Activated CD4-positive, alpha-beta T cell treated with anti-CD3 and anti-CD28 coated beads, Interleukin-2, Interleukin-4, amounts not matched to agents 100 ng/mL and 50 ng/mL, durations not matched to agents 16 hours and 8 hours (primary cell): Measurements from ENCODE around the gene LCA5.
"Not testable (repeated sequence)": the region's sequence is repeated elsewhere in the genome, so short reads cannot be mapped to it uniquely, and the experiment has no call there.

Source experiments
- DNase-seq: peaks from one replicate; pipeline ENCODE4 v3.0.0-alpha.2; 2020; ENCODE audit warnings: low spot score

The LCA5 gene

DNA sequence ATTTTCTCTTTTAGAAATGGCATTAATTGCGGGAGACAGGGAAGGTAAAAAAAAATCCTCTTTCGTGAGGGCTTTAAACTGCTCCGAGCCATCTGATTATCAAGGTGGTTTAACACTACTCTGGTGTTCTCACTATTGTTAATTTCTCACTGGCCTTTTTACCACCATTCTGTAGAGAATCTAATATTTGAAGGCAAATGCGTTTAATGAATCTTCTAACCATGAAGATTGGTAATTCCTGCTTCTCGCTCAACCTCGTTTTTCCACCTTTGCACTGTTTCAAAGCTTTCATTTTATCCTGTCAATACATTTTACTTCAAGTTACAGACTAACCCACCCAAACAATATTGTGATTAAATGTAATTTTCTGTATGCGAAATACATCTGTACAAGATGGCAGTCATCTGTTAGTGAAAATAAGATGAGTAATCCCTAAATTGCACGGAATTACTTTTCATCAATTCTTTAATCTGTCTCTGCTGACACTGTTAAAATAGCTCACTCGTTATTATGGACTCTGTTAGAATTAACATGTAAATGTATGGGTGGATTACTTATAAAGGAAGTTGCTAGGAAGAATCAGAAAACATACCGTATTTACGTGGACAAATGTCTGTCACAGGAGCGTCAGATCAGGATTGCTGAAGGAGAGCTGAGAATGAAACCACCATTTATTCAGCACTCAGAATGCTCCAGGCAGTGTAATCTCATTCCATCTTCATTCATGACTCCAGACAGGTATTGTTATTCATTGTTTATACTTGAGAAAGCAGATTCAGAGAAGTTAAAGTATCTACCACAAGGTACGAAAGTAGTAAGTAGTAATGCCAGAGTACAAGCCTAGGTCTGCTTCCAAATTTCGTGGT is 1.1 kb upstream of the LCA5 start:
- no peak for DNase-seq

DNA sequence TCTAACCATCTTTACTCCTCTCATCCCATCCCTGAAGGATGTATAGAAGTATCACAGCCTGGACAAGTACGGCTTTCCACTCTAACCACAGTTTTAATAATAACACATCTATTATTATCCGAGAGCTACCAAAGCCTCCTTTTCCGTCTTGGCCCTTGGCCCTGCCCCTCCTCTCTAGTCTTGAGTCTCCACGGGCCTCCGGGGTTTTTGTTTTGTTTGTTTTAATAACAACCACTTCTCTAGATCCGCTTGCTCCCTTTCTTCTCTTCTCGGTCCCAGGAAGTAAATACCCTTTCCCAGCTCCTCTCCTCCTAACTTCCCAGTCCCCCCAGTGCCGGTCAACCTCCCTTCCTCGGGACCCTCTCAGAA is 661 bp downstream of the LCA5 start:
- no peak for DNase-seq

DNA sequence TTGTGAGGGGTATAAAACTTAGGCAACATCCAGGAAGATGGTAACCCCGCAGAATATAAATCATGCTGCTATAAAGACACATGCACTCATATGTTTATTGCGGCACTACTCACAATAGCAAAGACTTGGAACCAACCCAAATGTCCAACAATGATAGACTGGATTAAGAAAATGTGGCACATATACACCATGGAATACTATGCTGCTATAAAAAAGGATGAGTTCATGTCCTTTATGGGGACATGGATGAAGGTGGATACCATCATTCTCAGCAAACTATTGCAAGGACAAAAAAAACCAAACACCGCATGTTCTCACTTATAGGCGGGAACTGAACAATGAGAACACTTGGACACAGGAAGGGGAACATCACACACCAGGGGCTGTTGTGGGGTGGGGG is 7.7 kb downstream of the LCA5 start:
- DNase-seq, result not testable (repeated sequence)

DNA sequence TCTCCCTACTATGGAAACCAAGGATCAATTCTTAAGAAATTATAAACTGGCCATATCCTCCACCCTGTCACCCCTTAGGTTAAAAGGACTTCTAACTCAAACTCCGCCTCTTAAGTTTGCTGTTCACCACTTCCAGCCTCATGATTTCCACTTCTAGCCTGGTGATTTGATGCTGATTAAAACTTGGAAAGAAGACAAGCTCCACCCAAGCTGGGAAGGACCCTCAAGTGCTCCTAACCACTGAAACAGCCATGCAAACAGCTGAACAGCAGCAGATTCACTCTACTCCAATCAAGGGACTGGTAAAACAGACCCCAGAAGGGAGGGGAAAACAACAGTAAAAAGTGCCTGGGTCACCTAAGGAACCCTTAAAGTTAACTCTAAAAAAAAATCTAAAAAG is 10.3 kb downstream of the LCA5 start:
- no peak for DNase-seq

DNA sequence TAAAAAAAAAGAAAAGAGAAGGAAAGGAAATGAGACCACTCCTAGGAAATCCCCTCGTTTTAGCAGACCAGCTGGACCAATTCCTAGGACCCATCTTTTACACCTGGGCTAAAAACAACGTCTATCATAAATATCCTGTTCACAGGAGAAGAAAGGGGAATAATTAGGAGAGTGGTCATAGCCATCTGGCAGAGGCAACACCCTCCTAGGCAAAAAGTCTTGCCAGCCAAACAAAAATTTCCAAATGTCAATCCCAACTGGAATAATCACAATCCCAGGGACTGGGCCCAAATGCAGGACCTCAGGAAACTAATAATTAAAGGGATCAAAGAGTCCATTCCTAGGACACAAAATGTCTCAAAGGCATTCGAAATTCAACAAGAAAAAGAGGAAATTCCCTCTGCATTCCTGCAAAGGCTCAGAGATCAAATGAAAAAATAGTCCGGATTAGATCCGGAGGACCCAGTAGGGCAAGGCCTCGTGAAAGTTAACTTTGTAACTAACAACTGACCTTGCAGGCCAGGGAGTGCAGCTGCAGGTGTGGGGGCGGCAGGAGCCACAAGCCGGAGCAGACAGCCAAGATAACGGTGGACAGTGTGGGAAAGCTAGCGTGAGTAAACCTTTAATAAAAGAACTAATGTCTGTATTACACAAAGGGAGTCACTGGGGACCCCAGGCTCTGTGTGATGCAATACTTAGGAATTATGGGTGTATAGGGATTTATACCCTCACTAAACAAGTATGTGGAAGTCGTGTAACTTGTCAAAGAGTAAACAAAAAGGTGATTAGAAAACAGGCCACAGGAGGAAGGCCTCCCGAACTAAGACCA is 11.7 kb downstream of the LCA5 start:
- DNase-seq, result no peak

DNA sequence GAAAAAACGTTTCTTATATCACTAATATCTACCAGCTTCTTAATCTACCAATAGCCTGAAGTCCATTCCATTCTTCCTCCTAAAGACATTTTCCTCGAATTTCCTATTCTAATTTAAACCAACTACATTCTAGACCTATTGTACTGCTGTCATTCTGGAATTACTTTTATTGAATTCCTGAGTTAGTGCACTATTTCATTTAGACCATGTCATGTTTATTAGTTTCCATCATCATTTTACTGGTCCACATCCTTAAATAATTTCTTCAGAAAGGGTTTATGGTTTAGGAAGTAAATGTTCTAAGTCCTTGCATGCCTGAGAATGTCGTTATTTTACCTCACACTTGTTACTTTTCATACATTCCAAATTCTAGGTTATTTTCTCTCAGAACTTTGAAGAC is 13.2 kb downstream of the LCA5 start:
- DNase-seq, result no peak

DNA sequence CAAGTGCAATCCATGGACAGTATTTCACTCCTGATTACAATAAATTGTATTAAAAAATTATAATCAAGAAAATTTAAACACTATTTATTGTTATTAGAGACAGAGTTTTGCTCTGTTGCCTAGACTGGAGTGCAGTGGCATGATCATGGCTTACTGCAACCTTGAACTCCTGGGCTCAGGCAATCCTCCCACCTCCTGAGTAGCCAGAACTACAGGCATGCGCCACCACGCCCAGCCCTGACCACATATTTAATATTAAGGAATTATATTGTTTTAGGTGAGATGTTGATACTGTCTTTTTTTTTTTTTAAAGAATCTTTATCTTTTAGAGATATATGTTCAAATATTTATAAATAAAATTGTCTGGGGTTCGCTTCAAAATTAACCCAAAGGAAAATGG is 14.6 kb downstream of the LCA5 start:
- DNase-seq, result no peak

DNA sequence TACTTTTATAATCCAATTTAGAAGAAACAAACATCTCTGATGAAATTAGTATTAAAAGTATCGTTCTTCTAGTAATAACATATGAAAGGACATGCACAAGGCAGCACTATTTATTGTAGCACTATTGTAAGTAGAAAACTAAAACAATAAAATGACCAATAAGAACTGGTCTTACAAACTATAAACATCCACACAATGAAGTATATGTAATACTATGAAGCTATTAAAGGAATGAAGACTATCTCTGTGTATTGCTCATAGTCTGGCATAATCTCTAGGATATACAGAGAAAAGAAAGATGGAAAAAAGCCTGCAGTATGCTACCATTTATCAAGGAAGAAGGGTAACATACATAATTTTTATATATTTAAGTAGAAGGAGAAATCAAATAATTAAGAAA is 16.7 kb downstream of the LCA5 start:
- DNase-seq, result no peak

DNA sequence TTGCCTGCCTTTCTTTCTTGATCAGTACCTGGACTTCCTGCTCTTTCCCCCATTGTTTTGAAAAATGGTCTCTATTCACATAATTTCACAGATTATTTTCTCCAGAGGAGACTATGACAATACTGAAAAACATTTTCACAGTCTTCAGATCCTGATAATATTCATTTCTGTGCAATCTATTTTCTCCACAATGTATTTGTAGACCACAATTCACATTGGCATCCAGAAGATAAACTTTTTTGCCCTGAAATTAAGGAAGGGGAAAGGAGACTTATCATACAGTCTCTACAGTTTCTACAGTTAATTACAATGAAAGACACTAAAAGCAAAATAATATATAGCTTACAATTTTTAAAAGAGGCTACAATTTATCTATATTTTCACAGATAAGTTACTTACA is 18.4 kb downstream of the LCA5 start:
- DNase-seq, result no peak

DNA sequence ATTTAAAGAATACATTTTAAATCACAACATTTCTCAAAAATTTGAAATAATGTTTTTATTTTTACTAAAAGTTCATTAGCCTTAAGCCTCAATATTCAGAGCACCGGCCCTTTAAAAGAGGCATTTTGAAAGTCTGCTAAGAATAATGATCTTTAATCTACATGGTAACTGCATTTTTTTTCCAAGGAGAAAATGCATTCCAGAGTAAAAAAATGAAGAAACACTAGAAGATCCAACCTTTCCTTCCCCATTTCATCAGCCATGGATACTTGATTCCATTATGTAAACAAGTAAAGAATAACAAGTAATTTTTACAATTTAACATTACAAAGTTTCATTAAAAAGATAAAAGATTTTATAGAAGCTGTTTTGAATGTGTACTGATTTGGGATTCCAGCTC is 21.8 kb downstream of the LCA5 start:
- DNase-seq, result no peak

DNA sequence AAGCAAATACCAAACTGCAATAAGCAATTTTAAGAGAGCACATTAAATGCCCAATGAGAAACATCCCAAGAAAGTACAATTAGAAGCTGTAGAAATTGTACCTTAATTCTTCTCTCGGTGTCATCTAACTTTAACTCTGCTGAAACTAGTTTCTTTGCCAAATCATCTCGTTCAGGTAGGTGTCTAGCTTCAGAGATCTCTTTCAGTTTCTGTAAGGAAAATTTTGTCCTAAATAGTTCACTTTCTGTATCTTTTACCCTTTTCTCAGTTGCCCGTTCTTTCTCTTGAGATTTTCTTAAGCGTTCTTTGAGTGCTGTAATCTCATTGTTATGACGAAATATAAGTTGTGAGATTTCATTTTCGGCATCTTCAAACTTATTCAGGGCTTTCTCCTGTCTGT is 24.1 kb downstream of the LCA5 start:
- DNase-seq, result no peak

DNA sequence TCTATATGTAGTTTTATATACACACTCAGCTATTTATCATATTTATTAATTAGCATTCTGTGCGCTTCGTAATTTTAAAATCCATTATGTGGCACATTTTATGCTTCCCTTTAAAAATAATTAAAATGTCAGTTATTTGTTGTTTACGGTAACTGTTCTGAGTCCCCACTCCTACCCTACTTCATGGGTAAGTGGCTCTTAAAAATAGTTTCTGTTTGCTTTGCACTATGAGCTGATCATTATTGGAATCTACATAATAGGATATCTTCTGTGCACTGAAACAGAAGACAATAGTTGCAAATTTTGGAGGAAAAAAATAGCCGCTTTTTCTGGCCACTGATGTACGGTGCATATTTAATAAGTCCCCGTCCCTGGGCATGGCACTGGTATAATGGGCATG is 25.2 kb downstream of the LCA5 start:
- DNase-seq, result no peak

DNA sequence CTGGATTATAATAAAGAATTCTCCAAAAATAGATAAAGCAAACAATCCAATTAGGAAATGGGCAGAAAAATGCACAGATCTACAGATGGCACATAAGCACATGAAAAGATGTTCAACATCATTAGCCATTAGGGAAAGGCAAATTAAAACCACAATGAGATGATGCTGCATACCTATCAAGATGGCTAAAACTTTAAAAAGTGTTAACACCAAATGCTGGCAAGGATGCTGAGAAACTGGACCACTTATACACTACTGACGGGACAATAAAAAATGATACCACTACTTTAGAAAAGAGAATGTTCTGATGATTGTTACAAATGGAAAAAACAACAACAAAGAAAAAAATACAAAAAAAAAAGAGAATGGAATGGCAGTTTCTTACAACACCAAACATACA is 26.5 kb downstream of the LCA5 start:
- DNase-seq, result no peak

DNA sequence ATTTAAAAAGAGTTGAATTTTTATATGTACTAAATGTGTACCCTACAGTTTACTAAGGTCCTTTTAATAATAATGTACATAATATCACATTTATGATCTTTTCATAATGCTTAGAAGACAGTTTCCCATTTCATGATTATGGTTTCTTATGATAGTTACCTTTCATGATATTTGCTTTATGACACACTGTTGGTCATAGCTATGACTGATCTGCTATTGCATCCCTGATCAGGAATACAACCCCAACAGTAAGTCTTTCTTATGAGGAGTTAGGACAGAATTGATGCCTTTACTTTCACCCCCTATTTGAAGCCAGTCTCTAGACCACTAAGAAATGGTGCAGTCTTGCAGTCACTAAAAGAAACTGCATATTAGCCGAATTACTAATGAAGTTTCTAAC is 31.0 kb downstream of the LCA5 start:
- DNase-seq, result no peak

DNA sequence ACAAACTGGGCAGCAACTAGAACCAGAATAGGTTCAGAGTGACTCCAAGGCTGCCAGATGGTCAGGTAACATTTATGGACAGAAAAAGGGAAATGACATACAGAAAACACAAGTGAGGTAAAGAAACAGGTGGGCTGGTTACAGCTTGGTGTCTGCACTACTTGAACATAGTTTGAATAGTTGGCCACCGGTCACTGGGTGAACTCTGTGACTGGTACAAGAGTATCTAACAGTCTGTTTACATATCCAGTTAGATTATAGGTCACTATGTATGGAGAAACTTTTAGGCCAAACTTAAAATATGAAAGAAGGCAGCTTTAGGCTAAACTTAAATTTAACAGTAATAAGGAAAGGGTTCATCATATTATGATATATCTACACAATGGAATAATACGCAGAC is 32.9 kb downstream of the LCA5 start:
- DNase-seq, result no peak

DNA sequence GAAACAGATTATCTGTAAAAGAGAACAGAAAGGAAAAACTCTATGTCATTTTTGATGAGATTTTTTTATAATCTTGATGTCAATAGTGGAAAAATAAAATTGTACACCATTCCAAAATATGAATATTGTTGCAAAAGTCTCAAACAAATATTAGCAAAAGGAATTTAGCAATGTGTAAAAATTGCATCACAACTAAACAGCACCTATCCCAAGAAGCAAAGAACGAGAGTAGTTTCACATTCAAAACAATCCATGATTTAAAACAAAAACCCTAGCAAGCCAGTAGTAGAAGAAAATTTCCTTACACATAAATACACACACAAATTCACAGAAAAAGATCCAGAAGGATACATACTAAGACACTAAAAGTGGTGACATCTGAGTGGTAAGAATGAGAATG is 38.4 kb downstream of the LCA5 start:
- DNase-seq, result no peak

DNA sequence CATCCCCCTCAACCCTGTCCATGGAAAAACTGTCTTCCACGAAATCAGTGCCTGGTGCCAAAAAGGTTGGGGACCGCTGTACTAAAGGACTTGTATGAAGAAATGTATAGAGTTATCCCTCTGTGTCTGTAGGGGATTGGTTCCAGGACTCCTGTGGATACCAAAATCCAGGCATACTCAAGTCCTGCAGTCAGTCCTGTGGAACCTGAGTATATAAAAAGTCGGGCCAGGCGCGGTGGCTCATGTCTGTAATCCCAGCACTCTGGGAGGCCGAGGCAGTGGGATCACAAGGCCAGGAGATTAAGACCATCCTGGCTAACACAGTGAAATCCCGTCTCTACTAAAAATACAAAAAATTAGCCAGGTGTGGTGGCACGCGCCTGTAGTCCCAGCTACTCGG is 42.0 kb downstream of the LCA5 start:
- no peak for DNase-seq

DNA sequence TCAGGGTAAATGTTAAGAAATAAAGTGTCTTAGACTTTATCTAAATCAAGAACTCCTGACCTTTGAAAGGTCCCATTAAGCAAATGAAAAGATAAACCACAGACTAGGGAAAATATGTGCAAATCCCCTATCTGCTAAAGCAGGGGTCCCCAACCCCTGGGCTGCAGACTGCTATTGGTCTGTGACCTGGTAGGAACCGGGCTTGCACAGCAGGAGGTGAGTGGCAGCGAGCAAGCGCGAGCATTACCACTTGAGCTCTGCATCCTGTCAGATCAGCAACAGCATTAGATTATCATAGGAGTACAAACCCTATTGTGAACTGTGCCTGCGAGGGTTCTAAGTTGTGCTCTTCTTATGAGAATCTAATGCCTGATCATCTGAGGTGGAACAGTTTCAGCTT is 42.4 kb downstream of the LCA5 start:
- DNase-seq, result no peak

DNA sequence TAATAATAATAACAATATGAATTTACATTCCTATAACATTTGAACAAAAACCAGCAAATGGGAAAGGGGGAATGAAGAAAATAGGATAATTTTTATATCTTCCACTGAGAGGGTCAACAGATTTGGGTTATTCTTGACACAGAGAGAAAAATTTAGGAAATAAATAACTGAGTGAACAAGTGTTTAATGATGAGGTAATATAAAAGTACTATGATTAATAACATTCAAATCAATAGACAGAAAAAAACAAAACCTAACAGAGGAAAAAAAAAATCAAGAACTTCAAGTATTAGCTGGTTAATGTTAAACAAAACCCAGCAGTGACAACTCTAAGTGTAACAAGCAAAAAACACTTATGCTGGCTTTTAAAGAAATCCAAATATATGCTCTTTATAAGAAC is 66.5 kb downstream of the LCA5 start:
- DNase-seq, result no peak

DNA sequence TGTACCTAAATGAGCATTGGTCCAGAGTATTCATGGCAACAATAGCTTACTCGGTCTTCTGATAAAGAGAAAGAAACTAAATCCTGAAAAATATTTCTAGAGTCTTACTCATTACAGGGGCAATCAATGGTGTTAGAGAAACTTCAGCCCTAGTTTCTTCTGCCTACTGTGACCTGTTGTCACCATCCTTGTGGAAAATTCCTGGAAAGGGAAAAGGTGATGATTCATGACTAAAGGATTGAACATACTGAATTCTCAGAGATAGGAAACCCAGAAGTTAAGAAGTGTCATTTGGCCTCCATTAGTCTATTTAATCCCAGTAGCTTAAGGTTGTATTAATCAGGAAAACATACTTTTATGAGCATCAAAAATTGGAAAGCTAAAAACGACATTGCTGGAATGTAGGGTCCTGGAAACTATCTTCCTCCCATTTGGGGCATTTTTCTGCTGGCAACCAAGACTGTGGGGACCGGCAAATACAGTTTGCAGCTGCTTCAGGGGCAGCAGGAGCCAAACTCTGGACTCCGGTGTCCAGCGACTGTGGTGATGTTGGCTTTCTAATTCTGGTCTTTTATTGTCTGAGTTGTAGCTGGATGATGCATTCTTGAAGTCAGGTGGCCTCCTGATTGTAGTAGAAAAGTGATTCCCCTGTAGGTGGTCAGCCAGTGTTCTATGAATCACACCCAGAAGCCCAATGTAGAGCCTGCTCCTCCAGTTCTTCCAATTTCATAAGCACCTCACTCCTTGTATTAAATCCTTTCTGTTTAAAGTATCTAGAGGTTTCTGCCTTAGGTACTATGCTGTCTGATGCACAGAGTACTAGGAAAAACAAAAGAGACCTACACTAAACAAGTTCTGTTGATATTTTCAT is 67.6 kb downstream of the LCA5 start:
- DNase-seq, result no peak

DNA sequence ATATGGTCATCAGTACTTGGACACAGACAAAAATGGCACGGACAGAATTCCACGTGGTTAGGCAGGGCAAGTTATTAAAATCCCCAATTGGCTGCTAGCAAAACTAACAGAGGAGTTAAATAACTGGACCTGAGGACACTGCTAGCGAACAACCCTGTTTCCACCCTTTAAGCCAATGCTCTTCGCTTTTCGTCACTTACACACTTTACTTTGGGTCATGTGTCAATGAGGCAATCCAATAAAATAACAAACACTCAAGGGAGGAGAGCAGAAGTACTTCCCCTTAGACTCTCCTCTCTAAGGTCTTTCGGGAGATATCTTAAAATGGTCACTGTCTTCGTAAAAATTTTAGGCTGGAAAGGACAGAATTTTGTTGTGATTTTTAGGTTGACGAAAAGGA is 68.6 kb downstream of the LCA5 start:
- DNase-seq, result no peak

DNA sequence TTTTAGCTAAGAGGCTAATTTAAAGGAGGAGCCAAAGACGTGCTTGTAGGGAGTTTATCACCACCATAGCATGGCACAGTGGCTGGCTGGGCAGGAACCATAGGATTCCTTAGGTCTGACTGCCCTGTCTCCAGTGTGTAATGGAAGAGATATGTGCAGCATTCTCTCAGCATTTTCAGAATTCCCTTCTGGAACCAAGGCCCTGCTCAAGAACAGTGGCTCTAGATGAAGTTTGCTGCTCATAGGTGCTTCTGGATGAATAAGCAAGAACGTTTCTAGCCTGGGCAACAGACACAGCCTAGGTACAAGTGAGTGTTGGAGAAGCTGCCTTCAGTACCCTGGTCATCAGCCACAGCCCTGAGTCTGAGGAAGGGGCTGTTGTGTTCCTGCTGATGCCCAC is 69.1 kb downstream of the LCA5 start:
- no peak for DNase-seq

DNA sequence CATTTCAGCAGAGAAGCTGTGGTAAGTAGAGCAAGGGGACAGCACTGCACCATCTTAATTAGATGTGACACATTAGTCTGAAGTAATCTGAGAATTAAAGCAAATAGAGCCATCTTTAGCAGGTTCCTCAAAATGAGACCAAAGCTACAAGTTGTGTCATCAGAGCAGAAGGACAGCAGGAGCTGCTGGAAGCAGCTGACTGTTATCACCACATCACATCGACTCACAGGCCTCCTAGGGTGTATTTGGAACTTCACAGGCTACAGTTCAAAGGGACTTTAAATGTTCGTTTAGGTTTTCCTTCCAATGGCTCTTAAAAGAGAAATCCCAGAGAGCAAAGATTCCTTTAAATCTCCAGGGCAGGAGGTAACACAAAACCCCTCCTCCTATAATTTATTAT is 69.5 kb downstream of the LCA5 start:
- no peak for DNase-seq
